HG03108 (cell line): Measurements from ENCODE around the gene GALNTL6.
"Not testable (repeated sequence)": the region's sequence is repeated elsewhere in the genome, so short reads cannot be mapped to it uniquely, and the experiment has no call there.

Experiments
- ATAC-seq: cut with Tn5 transposase; IDR thresholded peaks from one replicate; pipeline ENCODE4 v1.9.1; 2021; ENCODE audit warnings: moderate library complexity; ENCODE audit not compliant: unreplicated experiment

The GALNTL6 gene

GRCh38 chr4:172708184-172708583, 895.0 kb downstream of the GALNTL6 start:
- no peak for ATAC-seq

GRCh38 chr4:172709376-172709775, 896.2 kb downstream of the GALNTL6 start:
- ATAC-seq, result no peak

GRCh38 chr4:172716291-172716690, 903.1 kb downstream of the GALNTL6 start:
- ATAC-seq, result no peak

GRCh38 chr4:172721659-172722058, 908.5 kb downstream of the GALNTL6 start:
- ATAC-seq, result no peak

- no peak for ATAC-seq
Observed at GRCh38 chr4:172725581-172725980, 912.4 kb downstream of the GALNTL6 start.

- no peak for ATAC-seq
Observed at GRCh38 chr4:172726001-172726423, 912.8 kb downstream of the GALNTL6 start.

GRCh38 chr4:172727631-172728030, 914.4 kb downstream of the GALNTL6 start:
- no peak for ATAC-seq

- not testable (repeated sequence) for ATAC-seq
Observed at GRCh38 chr4:172733645-172734044, 920.4 kb downstream of the GALNTL6 start.

- no peak for ATAC-seq
Observed at GRCh38 chr4:172734555-172734954, 921.4 kb downstream of the GALNTL6 start.

- ATAC-seq, result no peak
Observed at GRCh38 chr4:172736046-172736445, 922.8 kb downstream of the GALNTL6 start.

- ATAC-seq, result peak; percentile 92
Observed at GRCh38 chr4:172740434-172740833, 927.2 kb downstream of the GALNTL6 start.

GRCh38 chr4:172750910-172751309, 937.7 kb downstream of the GALNTL6 start:
- ATAC-seq, result peak; percentile 97

GRCh38 chr4:172751550-172751949, 938.3 kb downstream of the GALNTL6 start:
- no peak for ATAC-seq

- no peak for ATAC-seq
Observed at GRCh38 chr4:172758586-172759340, 945.6 kb downstream of the GALNTL6 start.

GRCh38 chr4:172760512-172760911, 947.3 kb downstream of the GALNTL6 start:
- no peak for ATAC-seq

- ATAC-seq, result no peak
Observed at GRCh38 chr4:172762895-172763294, 949.7 kb downstream of the GALNTL6 start.

- ATAC-seq, result no peak
Observed at GRCh38 chr4:172770787-172771186, 957.6 kb downstream of the GALNTL6 start.

GRCh38 chr4:172772781-172773180, 959.6 kb downstream of the GALNTL6 start:
- ATAC-seq, result no peak

GRCh38 chr4:172776203-172776861, 963.1 kb downstream of the GALNTL6 start:
- no peak for ATAC-seq

- ATAC-seq, result no peak
Observed at GRCh38 chr4:172777729-172778431, 964.7 kb downstream of the GALNTL6 start.

- ATAC-seq, result no peak
Observed at GRCh38 chr4:172778583-172778982, 965.4 kb downstream of the GALNTL6 start.

- ATAC-seq, result no peak
Observed at GRCh38 chr4:172780566-172781081, 967.4 kb downstream of the GALNTL6 start.
